ENCODE measurements around the gene SLC25A15.
A peak's percentile ranks its signal among the peaks of the same experiment; 100 is the strongest.
"Not testable (repeated sequence)": the region's sequence is repeated elsewhere in the genome, so short reads cannot be mapped to it uniquely, and the experiment has no call there.

The SLC25A15 gene

GRCh38 chr13:40784540-40784939 is 4.9 kb upstream of the SLC25A15 start:
- DNase-seq: no peak
- Histone ChIP-seq H3K27ac (ENCODE audit: low read length) (no peak overlapping the region), H3K79me2 (ENCODE audit: low read length) (no peaks in the 10 kb centered on the region), H3K4me2 (ENCODE audit: low read depth, low read length) (no peak overlapping the region), H3K36me3 (replicated peaks; ENCODE audit: insufficient read depth, low read length) (no peaks in the 10 kb centered on the region), H3K27me3 (replicated peaks; ENCODE audit: insufficient read depth, low read length) (no peaks in the 10 kb centered on the region), H4K20me1 (ENCODE audit: insufficient read depth, low read length) (no peaks in the 10 kb centered on the region), H3K9ac (ENCODE audit: low read length) (no peak overlapping the region), H3K4me3 (ENCODE audit: low read length) (no peak overlapping the region), H2AFZ (ENCODE audit: low read length) (no peak overlapping the region), H3K4me1 (ENCODE audit: low read length) (no peaks in the 10 kb centered on the region), H3F3A (ENCODE audit: insufficient read depth, low read length) (no peaks in the 10 kb centered on the region), H3K9me2 (replicated peaks; ENCODE audit: insufficient read depth, low read length) (no peaks in the 10 kb centered on the region), H3K9me3 (replicated peaks; ENCODE audit: insufficient read depth, low read length) (no peaks in the 10 kb centered on the region)
- TF ChIP-seq CTCF (IDR thresholded peaks at IDR 0.05; ENCODE audit: low read length) (no peak), EZH2 (optimal IDR thresholded peaks at IDR 0.05; ENCODE audit: low read depth, low read length) (no peak), EZH2phosphoT487 (IDR thresholded peaks at IDR 0.05; ENCODE audit: low read length) (no peak)

GRCh38 chr13:40786568-40786996 is 2.8 kb upstream of the SLC25A15 start:
- no peak for TF ChIP-seq CTCF (IDR thresholded peaks at IDR 0.05; ENCODE audit: low read length)
- no peak for TF ChIP-seq EZH2 (optimal IDR thresholded peaks at IDR 0.05; ENCODE audit: low read depth, low read length)
- TF ChIP-seq EZH2phosphoT487 (IDR thresholded peaks at IDR 0.05; ENCODE audit: low read length): no peak
- peaks cover 8% of the 10 kb centered on the region; the same call in 1 of the 2 replicates for H3K79me2 ChIP-seq (ENCODE audit: low read length)
- peaks cover 2% of the 10 kb centered on the region for H3K4me1 ChIP-seq (ENCODE audit: low read length)
- H3K4me2 ChIP-seq (ENCODE audit: low read depth, low read length): no peak overlapping the region
- no peak overlapping the region for H3K4me3 ChIP-seq (ENCODE audit: low read length)
- H3K9ac ChIP-seq (ENCODE audit: low read length): no peak overlapping the region
- H3K9me3 ChIP-seq (replicated peaks; ENCODE audit: insufficient read depth, low read length): no peaks in the 10 kb centered on the region
- H2AFZ ChIP-seq (ENCODE audit: low read length): no peak overlapping the region
- peaks cover 1% of the 10 kb centered on the region; the same call in 1 of the 2 replicates for H3F3A ChIP-seq (ENCODE audit: insufficient read depth, low read length)
- no peak overlapping the region for H3K27ac ChIP-seq (ENCODE audit: low read length)
- no peaks in the 10 kb centered on the region for H3K9me2 ChIP-seq (replicated peaks; ENCODE audit: insufficient read depth, low read length)
- DNase-seq: no peak
- H4K20me1 ChIP-seq (ENCODE audit: insufficient read depth, low read length): no peaks in the 10 kb centered on the region
- H3K36me3 ChIP-seq (replicated peaks; ENCODE audit: insufficient read depth, low read length): no peaks in the 10 kb centered on the region
- H3K27me3 ChIP-seq (replicated peaks; ENCODE audit: insufficient read depth, low read length): no peaks in the 10 kb centered on the region

GRCh38 chr13:40787062-40787461 is 2.3 kb upstream of the SLC25A15 start:
- Histone ChIP-seq H3K9me3 (replicated peaks; ENCODE audit: insufficient read depth, low read length) (no peaks in the 10 kb centered on the region), H3K4me3 (ENCODE audit: low read length) (no peak overlapping the region), H2AFZ (ENCODE audit: low read length) (no peak overlapping the region), H3F3A (ENCODE audit: insufficient read depth, low read length) (peaks cover 6% of the 10 kb centered on the region), H3K36me3 (replicated peaks; ENCODE audit: insufficient read depth, low read length) (no peaks in the 10 kb centered on the region), H3K27me3 (replicated peaks; ENCODE audit: insufficient read depth, low read length) (no peaks in the 10 kb centered on the region), H3K9ac (ENCODE audit: low read length) (no peak overlapping the region), H3K4me2 (ENCODE audit: low read depth, low read length) (no peak overlapping the region), H4K20me1 (ENCODE audit: insufficient read depth, low read length) (no peaks in the 10 kb centered on the region), H3K9me2 (replicated peaks; ENCODE audit: insufficient read depth, low read length) (no peaks in the 10 kb centered on the region), H3K27ac (ENCODE audit: low read length) (no peak overlapping the region), H3K4me1 (ENCODE audit: low read length) (peaks cover 6% of the 10 kb centered on the region), H3K79me2 (ENCODE audit: low read length) (peaks cover 8% of the 10 kb centered on the region; the same call in 1 of the 2 replicates)
- no peak for DNase-seq
- TF ChIP-seq EZH2phosphoT487 (IDR thresholded peaks at IDR 0.05; ENCODE audit: low read length) (no peak), CTCF (IDR thresholded peaks at IDR 0.05; ENCODE audit: low read length) (no peak), EZH2 (optimal IDR thresholded peaks at IDR 0.05; ENCODE audit: low read depth, low read length) (no peak)

- peaks cover 21% of the 10 kb centered on the region for H3K4me1 ChIP-seq (ENCODE audit: low read length)
- H3K9ac ChIP-seq (ENCODE audit: low read length): peak overlapping the region; percentile 41; the same call in 1 of the 2 replicates
- H4K20me1 ChIP-seq (ENCODE audit: insufficient read depth, low read length); H3K36me3 ChIP-seq (replicated peaks; ENCODE audit: insufficient read depth, low read length); H3K9me3 ChIP-seq (replicated peaks; ENCODE audit: insufficient read depth, low read length); H3K27ac ChIP-seq (ENCODE audit: low read length); H3K27me3 ChIP-seq (replicated peaks; ENCODE audit: insufficient read depth, low read length); H3K9me2 ChIP-seq (replicated peaks; ENCODE audit: insufficient read depth, low read length); DNase-seq; H3K79me2 ChIP-seq (ENCODE audit: low read length): not testable (repeated sequence)
- peak overlapping the region; percentile 62 for H3K4me3 ChIP-seq (ENCODE audit: low read length)
- peaks cover 11% of the 10 kb centered on the region for H3F3A ChIP-seq (ENCODE audit: insufficient read depth, low read length)
- 0 out of 2 replicates have a peak overlapping the region, but pooled peaks have one; percentile 45 for H2AFZ ChIP-seq (ENCODE audit: low read length)
- H3K4me2 ChIP-seq (ENCODE audit: low read depth, low read length): peak overlapping the region; percentile 39; the same call in 1 of the 2 replicates
Observed at GRCh38 chr13:40788540-40789274, 704 bp upstream of the SLC25A15 start.

Measured in MM.1S (cell line).